Measurements from ENCODE around the gene ASTN2.

- no peak for TF ChIP-seq GATA2 (IDR thresholded peaks at IDR 0.05; ENCODE audit: low read depth, low read length)
- TF ChIP-seq GATA3 (IDR thresholded peaks at IDR 0.05; ENCODE audit: low read depth, low read length): no peak
Measured at GRCh38 chr9:117407436-117408022, 7.3 kb downstream of the ASTN2 start.

All from SH-SY5Y (cell line).